ENCODE data around the gene PDIA3. TPM values are rescaled to one million over a fixed set of nuclear protein-coding genes. Genes with fewer than 3 reads are reported as not detected.

Gene PDIA3
- total RNA-seq, 1 experiment from 2014 or later = 421 TPM

DNA sequence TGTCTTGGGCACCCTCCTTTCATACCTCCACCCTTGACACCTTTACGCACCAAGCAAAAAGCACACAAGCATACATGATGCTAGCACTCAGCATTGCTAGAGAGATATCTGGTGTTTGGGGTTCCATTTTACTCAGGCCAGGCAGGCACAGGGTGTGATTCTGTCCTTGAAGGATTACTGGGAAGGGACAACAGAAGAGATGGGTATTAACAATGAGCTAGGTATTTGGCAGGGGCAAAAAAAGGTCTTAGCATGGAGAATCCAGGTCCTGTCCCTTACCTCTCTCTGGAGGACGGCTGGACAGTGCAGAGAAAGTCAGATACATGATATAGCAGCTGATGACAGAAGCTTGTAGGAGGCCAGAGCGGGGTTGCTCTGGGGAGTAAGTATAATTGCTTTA, 50.3 kb downstream of the PDIA3 start:
- POLR2A ChIA-PET (ENCODE audit: low non-redundant PET) = no interaction called here
- BruUV-seq (replicated peaks) = no TSS peak

DNA sequence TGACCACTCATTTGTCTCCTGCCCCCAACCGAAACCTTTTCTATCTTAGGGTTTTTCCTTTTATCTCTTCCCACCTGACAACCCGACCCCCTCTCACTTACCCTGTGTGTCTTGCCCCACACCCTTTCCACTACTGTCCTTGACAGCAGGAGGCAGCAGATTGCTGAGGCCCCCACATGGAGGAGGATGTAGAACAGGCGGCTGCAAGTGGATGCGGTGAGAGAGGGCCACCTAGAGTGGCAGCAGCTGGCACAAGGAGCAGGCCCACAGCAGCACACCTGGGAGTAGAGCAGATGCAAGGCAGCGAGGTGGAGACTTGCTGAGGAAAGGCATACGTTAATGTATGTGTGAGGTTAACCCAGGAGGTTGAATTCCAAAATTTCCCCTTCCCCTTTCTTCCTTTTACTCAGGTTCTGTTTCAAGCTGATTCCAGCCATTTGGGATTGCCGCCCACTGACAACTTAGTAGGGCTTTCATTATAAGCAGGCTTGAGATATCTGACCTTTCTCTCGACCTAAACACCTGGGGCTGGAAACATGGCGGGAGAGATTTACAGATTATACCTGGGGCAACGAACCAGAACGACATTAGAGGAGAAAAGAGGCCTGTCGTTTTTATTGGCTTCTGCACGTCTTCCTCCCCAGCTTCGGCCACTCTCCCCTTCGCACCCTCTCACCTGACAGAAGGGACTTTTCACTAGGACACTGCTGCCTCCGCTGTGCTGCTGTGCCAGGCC, 53.1 kb downstream of the PDIA3 start:
- no peaks in the 10 kb centered on the region for H3K27me3 ChIP-seq (replicated peaks; ENCODE audit: insufficient read depth, low read depth, low read length, poor library complexity)
- H3K36me3 ChIP-seq (ENCODE audit: insufficient read depth, low read length, poor library complexity, severe bottlenecking) = peaks cover 53% of the 10 kb centered on the region
- BruUV-seq (replicated peaks) = no TSS peak
- H3K4me3 ChIP-seq (ENCODE audit: low read depth, low read length, poor library complexity, severe bottlenecking) = no peak overlapping the region
- no peaks in the 10 kb centered on the region for H3K9me3 ChIP-seq (ENCODE audit: low read depth, low read length, poor library complexity, severe bottlenecking)
- TF ChIP-seq, protein P1, sequence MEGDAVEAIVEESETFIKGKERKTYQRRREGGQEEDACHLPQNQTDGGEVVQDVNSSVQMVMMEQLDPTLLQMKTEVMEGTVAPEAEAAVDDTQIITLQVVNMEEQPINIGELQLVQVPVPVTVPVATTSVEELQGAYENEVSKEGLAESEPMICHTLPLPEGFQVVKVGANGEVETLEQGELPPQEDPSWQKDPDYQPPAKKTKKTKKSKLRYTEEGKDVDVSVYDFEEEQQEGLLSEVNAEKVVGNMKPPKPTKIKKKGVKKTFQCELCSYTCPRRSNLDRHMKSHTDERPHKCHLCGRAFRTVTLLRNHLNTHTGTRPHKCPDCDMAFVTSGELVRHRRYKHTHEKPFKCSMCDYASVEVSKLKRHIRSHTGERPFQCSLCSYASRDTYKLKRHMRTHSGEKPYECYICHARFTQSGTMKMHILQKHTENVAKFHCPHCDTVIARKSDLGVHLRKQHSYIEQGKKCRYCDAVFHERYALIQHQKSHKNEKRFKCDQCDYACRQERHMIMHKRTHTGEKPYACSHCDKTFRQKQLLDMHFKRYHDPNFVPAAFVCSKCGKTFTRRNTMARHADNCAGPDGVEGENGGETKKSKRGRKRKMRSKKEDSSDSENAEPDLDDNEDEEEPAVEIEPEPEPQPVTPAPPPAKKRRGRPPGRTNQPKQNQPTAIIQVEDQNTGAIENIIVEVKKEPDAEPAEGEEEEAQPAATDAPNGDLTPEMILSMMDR (conservative IDR thresholded peaks at IDR 0.05; ENCODE audit: low read depth, low read length) = no peak
- no peak for TF ChIP-seq EZH2 (IDR thresholded peaks at IDR 0.05; ENCODE audit: borderline replicate concordance, low read depth, low read length, poor library complexity, severe bottlenecking)
- CTCF ChIA-PET = no interaction called here
- H3K4me1 ChIP-seq (ENCODE audit: insufficient read depth, low read length, poor library complexity, severe bottlenecking) = no peaks in the 10 kb centered on the region
- peak overlapping the region; percentile 67 for H3K27ac ChIP-seq (ENCODE audit: low read depth, low read length, poor library complexity, severe bottlenecking)
- intact Hi-C loops (cut with micrococcal nuclease; ENCODE audit: unreplicated experiment) = no loop called here
- POLR2A ChIA-PET (ENCODE audit: low non-redundant PET) = no interaction called here
- no peak for DNase-seq (ENCODE audit: low spot score)

More for the DNA sequence above, 50.3 kb downstream of the PDIA3 start:
- peaks cover 10% of the 10 kb centered on the region for H3K4me1 ChIP-seq (ENCODE audit: insufficient read depth, low read length, poor library complexity, severe bottlenecking)
- H3K27me3 ChIP-seq (replicated peaks; ENCODE audit: insufficient read depth, low read depth, low read length, poor library complexity) = no peaks in the 10 kb centered on the region
- H3K4me3 ChIP-seq (ENCODE audit: low read depth, low read length, poor library complexity, severe bottlenecking) = no peak overlapping the region
- H3K36me3 ChIP-seq (ENCODE audit: insufficient read depth, low read length, poor library complexity, severe bottlenecking) = peaks cover 52% of the 10 kb centered on the region
- no peak for DNase-seq (ENCODE audit: low spot score)
- intact Hi-C loops (cut with micrococcal nuclease; ENCODE audit: unreplicated experiment) = no loop called here
- CTCF ChIA-PET = no interaction called here
- no peak overlapping the region for H3K27ac ChIP-seq (ENCODE audit: low read depth, low read length, poor library complexity, severe bottlenecking)
- TF ChIP-seq, protein P1 (conservative IDR thresholded peaks at IDR 0.05; ENCODE audit: low read depth, low read length) = no peak
- no peak for TF ChIP-seq EZH2 (IDR thresholded peaks at IDR 0.05; ENCODE audit: borderline replicate concordance, low read depth, low read length, poor library complexity, severe bottlenecking)
- no peaks in the 10 kb centered on the region for H3K9me3 ChIP-seq (ENCODE audit: low read depth, low read length, poor library complexity, severe bottlenecking)

DNA sequence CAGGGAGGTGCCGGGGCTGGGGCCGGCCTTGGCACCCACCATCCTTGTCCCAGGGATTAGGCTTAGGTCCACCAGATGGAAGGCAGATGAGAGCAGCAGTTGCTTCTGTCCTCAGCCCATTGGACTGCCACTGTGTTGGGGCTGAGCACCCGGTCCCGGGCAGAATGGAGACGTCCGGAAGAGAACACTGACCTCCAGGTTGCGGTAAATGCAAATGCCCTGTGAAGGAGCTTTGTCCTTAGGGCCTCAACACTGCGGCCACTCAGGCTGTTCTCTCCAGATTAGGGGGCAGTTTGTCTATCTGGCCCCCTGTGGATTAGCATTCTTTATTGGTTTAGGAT, 53.7 kb downstream of the PDIA3 start, which contains the start of gene SERINC4:
Gene SERINC4 (minus strand): TSS at position 276 of the 341 bp plus-strand sequence. CDS start 234 bp downstream, at position 42.
- BruUV-seq (replicated peaks) = no TSS peak
- no peak for DNase-seq (ENCODE audit: low spot score)
- Histone ChIP-seq H3K36me3 (ENCODE audit: insufficient read depth, low read length, poor library complexity, severe bottlenecking) (peaks cover 53% of the 10 kb centered on the region), H3K4me3 (ENCODE audit: low read depth, low read length, poor library complexity, severe bottlenecking) (peak within 1 kb of the TSS; percentile 82), H3K27ac (ENCODE audit: low read depth, low read length, poor library complexity, severe bottlenecking) (peak within 1 kb of the TSS; percentile 67), H3K27me3 (replicated peaks; ENCODE audit: insufficient read depth, low read depth, low read length, poor library complexity) (no peaks in the 10 kb centered on the region), H3K4me1 (ENCODE audit: insufficient read depth, low read length, poor library complexity, severe bottlenecking) (no peaks in the 10 kb centered on the region), H3K9me3 (ENCODE audit: low read depth, low read length, poor library complexity, severe bottlenecking) (no peaks in the 10 kb centered on the region)
- ChIA-PET POLR2A (ENCODE audit: low non-redundant PET) (interaction anchor here (0.8 kb wide), 1 partner anchor 11 kb away, joined by 3 read pairs; no protein-coding TSS in a partner anchor), CTCF (interaction anchor here (1.0 kb wide), 1 partner anchor 25 kb away, joined by 3 read pairs; the partner anchor contains the start of gene MFAP1)
- intact Hi-C loops (cut with micrococcal nuclease; ENCODE audit: unreplicated experiment) = no loop called here
- no peak for TF ChIP-seq EZH2 (IDR thresholded peaks at IDR 0.05; ENCODE audit: borderline replicate concordance, low read depth, low read length, poor library complexity, severe bottlenecking)
